ENCODE results near the gene CBX8.

CBX8 gene

GRCh38 chr17:79792341-79792871 is 4.5 kb downstream of the CBX8 start:
- no peak for TF ChIP-seq GATA3 (IDR thresholded peaks at IDR 0.05; ENCODE audit: low read depth, low read length)
- no peak for TF ChIP-seq GATA2 (IDR thresholded peaks at IDR 0.05; ENCODE audit: low read depth, low read length)

- TF ChIP-seq GATA2 (IDR thresholded peaks at IDR 0.05; ENCODE audit: low read depth, low read length) (no peak), GATA3 (IDR thresholded peaks at IDR 0.05; ENCODE audit: low read depth, low read length) (no peak)
Observed at GRCh38 chr17:79791735-79792161, 5.1 kb downstream of the CBX8 start.

- no peak for TF ChIP-seq GATA3 (IDR thresholded peaks at IDR 0.05; ENCODE audit: low read depth, low read length)
- TF ChIP-seq GATA2 (IDR thresholded peaks at IDR 0.05; ENCODE audit: low read depth, low read length) = no peak
Observed at GRCh38 chr17:79790805-79791734, 5.8 kb downstream of the CBX8 start.

- TF ChIP-seq GATA3 (IDR thresholded peaks at IDR 0.05; ENCODE audit: low read depth, low read length) (no peak), GATA2 (IDR thresholded peaks at IDR 0.05; ENCODE audit: low read depth, low read length) (no peak)
Observed at GRCh38 chr17:79789943-79790804, 6.7 kb downstream of the CBX8 start.

GRCh38 chr17:79788989-79789942 is 7.6 kb downstream of the CBX8 start:
- TF ChIP-seq GATA2 (IDR thresholded peaks at IDR 0.05; ENCODE audit: low read depth, low read length) (no peak), GATA3 (IDR thresholded peaks at IDR 0.05; ENCODE audit: low read depth, low read length) (no peak)

GRCh38 chr17:79788455-79788854 is 8.4 kb downstream of the CBX8 start:
- TF ChIP-seq GATA2 (IDR thresholded peaks at IDR 0.05; ENCODE audit: low read depth, low read length) (no peak), GATA3 (IDR thresholded peaks at IDR 0.05; ENCODE audit: low read depth, low read length) (no peak)

- TF ChIP-seq GATA3 (IDR thresholded peaks at IDR 0.05; ENCODE audit: low read depth, low read length) = no peak
- no peak for TF ChIP-seq GATA2 (IDR thresholded peaks at IDR 0.05; ENCODE audit: low read depth, low read length)
Observed at GRCh38 chr17:79786930-79787643, 9.8 kb downstream of the CBX8 start.

GRCh38 chr17:79785900-79786810 is 10.7 kb downstream of the CBX8 start:
- TF ChIP-seq GATA3 (IDR thresholded peaks at IDR 0.05; ENCODE audit: low read depth, low read length) (no peak), GATA2 (IDR thresholded peaks at IDR 0.05; ENCODE audit: low read depth, low read length) (no peak)

GRCh38 chr17:79785017-79785899 is 11.6 kb downstream of the CBX8 start:
- TF ChIP-seq GATA2 (IDR thresholded peaks at IDR 0.05; ENCODE audit: low read depth, low read length) = no peak
- no peak for TF ChIP-seq GATA3 (IDR thresholded peaks at IDR 0.05; ENCODE audit: low read depth, low read length)

- TF ChIP-seq GATA2 (IDR thresholded peaks at IDR 0.05; ENCODE audit: low read depth, low read length) (no peak), GATA3 (IDR thresholded peaks at IDR 0.05; ENCODE audit: low read depth, low read length) (no peak)
Observed at GRCh38 chr17:79784353-79785016, 12.4 kb downstream of the CBX8 start.

All from SH-SY5Y (cell line).